Epithelial cell of proximal tubule (primary cell): Measurements from ENCODE around the gene CDKL4. TPM values are rescaled to one million over a fixed set of nuclear protein-coding genes. Genes with fewer than 3 reads are reported as not detected.

Experiments used
- DNase-seq: peaks from one replicate; pipeline ENCODE4 v3.0.0-alpha.2; 2011; ENCODE audit warnings: low read depth
- H3K4me3 ChIP-seq: 2 replicates; pipeline ENCODE4 v1.5.1; 2011; ENCODE audit warnings: low read depth, mild to moderate bottlenecking, low read length
- CTCF ChIP-seq: conservative IDR thresholded peaks from 2 replicates; pipeline ENCODE4 v1.5.1; 2012; ENCODE audit warnings: low read depth, mild to moderate bottlenecking, low read length
- total RNA-seq: library from RNA; depleted of rRNA; stranded (reverse); fragments of >200 nt; gene quantifications from 2 replicates; pipeline ENCODE4 v1.2.3, GENCODE V29; 2015

The CDKL4 gene
- total RNA-seq, 1 donor from 2014 or later, result 0.23 TPM

GRCh38 chr2:39220136-39220535, 23.6 kb downstream of the CDKL4 start:
- no peak for TF ChIP-seq CTCF
- no peak for DNase-seq
- H3K4me3 ChIP-seq, result no peak overlapping the region

DNA sequence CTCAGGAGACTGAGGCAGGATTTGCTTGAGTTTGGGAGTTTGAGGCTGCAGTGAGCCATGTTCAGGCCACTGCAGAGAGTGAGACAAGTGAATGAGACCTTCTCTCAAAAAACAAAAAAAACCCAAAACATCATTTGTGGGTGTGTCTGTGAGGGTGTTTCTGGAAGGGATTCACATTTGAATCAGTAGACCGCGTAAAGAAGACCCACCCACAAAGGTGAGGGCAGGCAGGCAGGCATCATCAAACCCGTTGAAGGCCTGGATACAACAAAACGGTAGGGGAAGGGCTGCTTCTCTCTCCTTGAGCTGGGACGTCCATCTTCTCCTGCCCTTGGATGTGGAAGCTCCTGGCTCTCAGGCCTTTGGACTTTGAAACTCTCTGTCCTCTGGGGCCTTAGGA, 25.4 kb downstream of the CDKL4 start:
- no peak overlapping the region for H3K4me3 ChIP-seq
- DNase-seq, result no peak
- no peak for TF ChIP-seq CTCF

GRCh38 chr2:39217192-39217550, 26.6 kb downstream of the CDKL4 start:
- DNase-seq, result no peak
- H3K4me3 ChIP-seq, result no peak overlapping the region

DNA sequence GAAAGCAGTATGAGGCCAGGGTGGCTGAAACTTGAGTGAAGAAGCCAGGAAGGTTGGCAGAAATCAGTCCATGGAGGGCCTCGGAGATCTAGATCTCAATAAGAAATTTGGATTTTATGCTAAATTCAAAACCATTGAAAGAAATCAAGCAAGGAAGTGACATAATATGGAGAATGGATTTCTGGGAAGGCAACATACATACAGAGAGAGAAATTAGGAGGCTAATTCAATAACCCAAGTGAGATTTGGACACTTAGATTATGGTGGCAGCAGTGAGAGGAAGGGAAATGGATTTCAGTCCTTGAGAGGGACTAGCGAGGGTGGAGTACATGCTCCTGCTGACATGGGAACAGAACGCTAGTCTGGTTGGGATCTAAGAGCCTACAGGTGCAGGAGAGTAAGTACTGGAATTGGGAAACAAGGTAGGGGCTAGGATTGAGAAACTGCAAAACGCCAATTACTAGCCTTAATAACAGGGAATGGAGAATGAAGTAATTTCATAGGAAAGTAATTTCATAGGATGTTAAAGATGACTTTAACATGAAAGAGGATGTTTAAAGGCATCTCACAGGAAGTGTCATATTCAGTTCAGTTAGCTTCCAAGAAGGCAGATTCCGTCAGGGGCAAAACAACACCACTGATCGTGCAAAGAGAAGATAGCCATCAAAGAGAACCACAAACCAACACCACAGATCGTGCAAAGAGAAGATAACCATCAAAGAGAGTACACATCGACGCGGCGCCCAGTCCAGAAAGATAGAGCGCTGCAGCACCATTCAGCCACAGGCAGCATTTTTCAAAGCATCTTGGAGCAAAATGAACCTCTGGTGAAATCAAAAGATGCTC, 27.2 kb downstream of the CDKL4 start:
- no peak for TF ChIP-seq CTCF
- DNase-seq, result no peak
- H3K4me3 ChIP-seq, result no peak overlapping the region

More at GRCh38 chr2:39217192-39217550, 26.6 kb downstream of the CDKL4 start:
- TF ChIP-seq CTCF, result no peak

DNA sequence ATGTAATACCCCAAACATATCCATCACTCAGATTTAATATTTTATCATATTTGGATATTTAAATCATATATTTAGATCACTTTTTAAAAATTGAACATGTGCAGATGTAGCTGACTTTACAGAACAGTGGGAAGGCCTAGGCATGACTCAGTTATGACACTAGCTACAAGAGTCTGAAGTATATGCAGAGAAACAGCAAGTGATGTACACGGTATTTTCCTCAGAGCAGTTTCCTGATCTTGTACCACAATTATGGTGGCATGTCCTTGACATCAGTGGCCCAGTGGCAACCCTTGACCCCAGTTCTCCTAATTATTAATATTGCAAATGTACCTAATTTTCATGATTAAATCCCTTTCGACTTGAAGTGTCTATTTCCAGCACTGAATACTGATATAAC, 28.2 kb downstream of the CDKL4 start:
- no peak for TF ChIP-seq CTCF
- no peak for DNase-seq
- no peak overlapping the region for H3K4me3 ChIP-seq

GRCh38 chr2:39213015-39213414, 30.8 kb downstream of the CDKL4 start:
- no peak for TF ChIP-seq CTCF
- H3K4me3 ChIP-seq, result no peak overlapping the region
- no peak for DNase-seq

- DNase-seq, result no peak
- H3K4me3 ChIP-seq, result no peak overlapping the region
- no peak for TF ChIP-seq CTCF
Observed at GRCh38 chr2:39210846-39211245, 32.9 kb downstream of the CDKL4 start.
